ENCODE measurements around the gene NUDT3.
"Not testable (repeated sequence)": the region's sequence is repeated elsewhere in the genome, so short reads cannot be mapped to it uniquely, and the experiment has no call there.

The NUDT3 gene

GRCh38 chr6:34386316-34387137 lies 5.9 kb downstream of the NUDT3 start:
- Mint-ChIP-seq H3K4me3 (no peak overlapping the region), H3K27ac (no peak overlapping the region), H3K4me1 (ENCODE audit: low read depth) (peaks cover 12% of the 10 kb centered on the region), H3K9me3 (no peaks in the 10 kb centered on the region), H3K36me3 (ENCODE audit: low read depth) (peaks cover 2% of the 10 kb centered on the region), H3K27me3 (ENCODE audit: low read depth) (no peaks in the 10 kb centered on the region)
- DNase-seq (ENCODE audit: low spot score) = no peak

- DNase-seq (ENCODE audit: low spot score) = no peak
- no peak overlapping the region for H3K27ac Mint-ChIP-seq
- H3K4me3 Mint-ChIP-seq = no peak overlapping the region
- H3K4me1 Mint-ChIP-seq (ENCODE audit: low read depth) = peaks cover 12% of the 10 kb centered on the region
- H3K36me3 Mint-ChIP-seq (ENCODE audit: low read depth) = peaks cover 2% of the 10 kb centered on the region
- H3K9me3 Mint-ChIP-seq = no peaks in the 10 kb centered on the region
- no peaks in the 10 kb centered on the region for H3K27me3 Mint-ChIP-seq (ENCODE audit: low read depth)
Measured at GRCh38 chr6:34385793-34386195, 6.7 kb downstream of the NUDT3 start.

GRCh38 chr6:34384321-34385153 lies 7.9 kb downstream of the NUDT3 start:
- Mint-ChIP-seq H3K9me3 (no peaks in the 10 kb centered on the region), H3K36me3 (ENCODE audit: low read depth) (peaks cover 2% of the 10 kb centered on the region), H3K27ac (no peak overlapping the region), H3K27me3 (ENCODE audit: low read depth) (no peaks in the 10 kb centered on the region), H3K4me3 (no peak overlapping the region), H3K4me1 (ENCODE audit: low read depth) (peaks cover 12% of the 10 kb centered on the region)
- DNase-seq (ENCODE audit: low spot score) = no peak

- Mint-ChIP-seq H3K9me3 (no peaks in the 10 kb centered on the region), H3K27me3 (ENCODE audit: low read depth) (no peaks in the 10 kb centered on the region), H3K27ac (no peak overlapping the region), H3K4me3 (no peak overlapping the region), H3K4me1 (ENCODE audit: low read depth) (peaks cover 10% of the 10 kb centered on the region), H3K36me3 (ENCODE audit: low read depth) (peaks cover 2% of the 10 kb centered on the region)
- no peak for DNase-seq (ENCODE audit: low spot score)
Measured at GRCh38 chr6:34383656-34384320, 8.7 kb downstream of the NUDT3 start.

- no peak overlapping the region for H3K4me3 Mint-ChIP-seq
Measured at GRCh38 chr6:34383161-34383631, 9.3 kb downstream of the NUDT3 start.

GRCh38 chr6:34381081-34381480 lies 11.4 kb downstream of the NUDT3 start:
- Mint-ChIP-seq H3K4me3 (no peak overlapping the region), H3K4me1 (ENCODE audit: low read depth) (peaks cover 4% of the 10 kb centered on the region), H3K9me3 (no peaks in the 10 kb centered on the region), H3K36me3 (ENCODE audit: low read depth) (peaks cover 2% of the 10 kb centered on the region), H3K27me3 (ENCODE audit: low read depth) (no peaks in the 10 kb centered on the region), H3K27ac (no peak overlapping the region)
- no peak for DNase-seq (ENCODE audit: low spot score)

More at GRCh38 chr6:34383161-34383631, 9.3 kb downstream of the NUDT3 start:
- H3K4me1 Mint-ChIP-seq (ENCODE audit: low read depth) = peaks cover 10% of the 10 kb centered on the region
- no peaks in the 10 kb centered on the region for H3K27me3 Mint-ChIP-seq (ENCODE audit: low read depth)
- DNase-seq (ENCODE audit: low spot score) = no peak
- peaks cover 2% of the 10 kb centered on the region for H3K36me3 Mint-ChIP-seq (ENCODE audit: low read depth)
- H3K9me3 Mint-ChIP-seq = no peaks in the 10 kb centered on the region
- no peak overlapping the region for H3K27ac Mint-ChIP-seq

- Mint-ChIP-seq H3K27ac (no peak overlapping the region), H3K27me3 (ENCODE audit: low read depth) (no peaks in the 10 kb centered on the region), H3K4me3 (no peak overlapping the region), H3K9me3 (no peaks in the 10 kb centered on the region), H3K4me1 (ENCODE audit: low read depth) (peaks cover 3% of the 10 kb centered on the region), H3K36me3 (ENCODE audit: low read depth) (no peaks in the 10 kb centered on the region)
- DNase-seq (ENCODE audit: low spot score) = no peak
Measured at GRCh38 chr6:34378470-34378869, 14.0 kb downstream of the NUDT3 start.

GRCh38 chr6:34377984-34378383 lies 14.5 kb downstream of the NUDT3 start:
- H3K27me3 Mint-ChIP-seq (ENCODE audit: low read depth) = no peaks in the 10 kb centered on the region
- H3K4me1 Mint-ChIP-seq (ENCODE audit: low read depth) = no peaks in the 10 kb centered on the region
- H3K27ac Mint-ChIP-seq = no peak overlapping the region
- no peaks in the 10 kb centered on the region for H3K9me3 Mint-ChIP-seq
- no peak overlapping the region for H3K4me3 Mint-ChIP-seq
- DNase-seq (ENCODE audit: low spot score) = no peak
- no peaks in the 10 kb centered on the region for H3K36me3 Mint-ChIP-seq (ENCODE audit: low read depth)

GRCh38 chr6:34377571-34377970 lies 14.9 kb downstream of the NUDT3 start:
- not testable (repeated sequence) for DNase-seq (ENCODE audit: low spot score); H3K36me3 Mint-ChIP-seq (ENCODE audit: low read depth); H3K27me3 Mint-ChIP-seq (ENCODE audit: low read depth); H3K9me3 Mint-ChIP-seq; H3K4me1 Mint-ChIP-seq (ENCODE audit: low read depth); H3K4me3 Mint-ChIP-seq; H3K27ac Mint-ChIP-seq

GRCh38 chr6:34375833-34376232 lies 16.6 kb downstream of the NUDT3 start:
- H3K9me3 Mint-ChIP-seq = no peaks in the 10 kb centered on the region

GRCh38 chr6:34374508-34374907 lies 18.0 kb downstream of the NUDT3 start:
- no peak for DNase-seq (ENCODE audit: low spot score)
- H3K27me3 Mint-ChIP-seq (ENCODE audit: low read depth) = no peaks in the 10 kb centered on the region
- no peak overlapping the region for H3K27ac Mint-ChIP-seq
- H3K36me3 Mint-ChIP-seq (ENCODE audit: low read depth) = peaks cover 6% of the 10 kb centered on the region
- H3K9me3 Mint-ChIP-seq = no peaks in the 10 kb centered on the region
- H3K4me3 Mint-ChIP-seq = no peak overlapping the region
- H3K4me1 Mint-ChIP-seq (ENCODE audit: low read depth) = peaks cover 3% of the 10 kb centered on the region

More at GRCh38 chr6:34375833-34376232, 16.6 kb downstream of the NUDT3 start:
- H3K27ac Mint-ChIP-seq = no peak overlapping the region
- no peak for DNase-seq (ENCODE audit: low spot score)
- no peaks in the 10 kb centered on the region for H3K27me3 Mint-ChIP-seq (ENCODE audit: low read depth)
- no peak overlapping the region for H3K4me3 Mint-ChIP-seq
- H3K36me3 Mint-ChIP-seq (ENCODE audit: low read depth) = peaks cover 3% of the 10 kb centered on the region
- no peaks in the 10 kb centered on the region for H3K4me1 Mint-ChIP-seq (ENCODE audit: low read depth)

- peaks cover 3% of the 10 kb centered on the region for H3K4me1 Mint-ChIP-seq (ENCODE audit: low read depth)
- no peaks in the 10 kb centered on the region for H3K27me3 Mint-ChIP-seq (ENCODE audit: low read depth)
- H3K4me3 Mint-ChIP-seq = no peak overlapping the region
- no peak for DNase-seq (ENCODE audit: low spot score)
- no peaks in the 10 kb centered on the region for H3K9me3 Mint-ChIP-seq
- peaks cover 6% of the 10 kb centered on the region for H3K36me3 Mint-ChIP-seq (ENCODE audit: low read depth)
- H3K27ac Mint-ChIP-seq = no peak overlapping the region
Measured at GRCh38 chr6:34374069-34374468, 18.4 kb downstream of the NUDT3 start.

GRCh38 chr6:34373511-34373910 lies 19.0 kb downstream of the NUDT3 start:
- no peak for DNase-seq (ENCODE audit: low spot score)
- Mint-ChIP-seq H3K36me3 (ENCODE audit: low read depth) (peaks cover 6% of the 10 kb centered on the region), H3K27me3 (ENCODE audit: low read depth) (no peaks in the 10 kb centered on the region), H3K27ac (no peak overlapping the region), H3K4me1 (ENCODE audit: low read depth) (peaks cover 3% of the 10 kb centered on the region), H3K4me3 (no peak overlapping the region), H3K9me3 (no peaks in the 10 kb centered on the region)

GRCh38 chr6:34371865-34372264 lies 20.6 kb downstream of the NUDT3 start:
- H3K36me3 Mint-ChIP-seq (ENCODE audit: low read depth); H3K9me3 Mint-ChIP-seq; H3K4me3 Mint-ChIP-seq; H3K4me1 Mint-ChIP-seq (ENCODE audit: low read depth); H3K27ac Mint-ChIP-seq; H3K27me3 Mint-ChIP-seq (ENCODE audit: low read depth); DNase-seq (ENCODE audit: low spot score): not testable (repeated sequence)
